ENCODE data around the gene NELFA.

Gene NELFA

DNA sequence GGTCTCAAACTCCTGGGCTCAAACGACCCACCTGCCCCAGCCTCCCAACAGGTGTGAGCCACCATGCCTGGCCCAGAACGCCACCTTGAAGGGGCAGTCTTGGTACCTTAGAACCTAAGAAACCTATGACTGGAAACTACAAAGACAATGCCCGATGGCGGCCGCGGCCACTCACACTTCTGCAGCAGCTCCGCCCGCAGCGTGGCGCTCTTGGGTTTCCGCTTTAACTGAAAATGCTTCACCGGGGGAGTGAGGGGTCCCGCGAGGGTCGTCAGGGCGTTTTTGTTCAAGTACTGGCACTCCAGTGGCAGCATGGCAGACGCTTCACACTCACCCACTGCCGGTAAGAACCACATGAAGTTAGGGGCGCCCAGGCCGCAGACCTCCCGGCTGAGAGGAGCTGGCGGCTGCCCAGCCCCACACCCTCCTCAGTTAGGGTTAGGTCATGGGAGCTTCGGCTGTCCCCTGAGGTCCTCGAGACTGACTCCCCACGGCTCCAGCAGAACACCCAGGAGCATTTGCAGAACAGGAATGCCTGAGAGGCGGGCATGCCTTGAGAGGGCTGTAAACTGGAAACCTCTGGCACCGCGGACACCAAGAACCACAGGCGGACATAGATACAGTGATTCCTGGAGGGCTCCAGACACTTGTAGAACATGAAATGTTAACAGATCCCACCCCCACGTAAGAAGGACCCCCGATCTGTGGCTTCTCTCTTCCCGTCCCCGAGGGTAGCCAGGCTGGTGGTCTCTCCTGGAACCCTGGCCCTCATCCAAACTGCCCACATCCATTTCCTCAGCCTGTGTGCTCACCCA, 19.0 kb downstream of the NELFA start:
- Histone ChIP-seq H3K27ac (ENCODE audit: extremely low read depth, low read depth, low read length) (no peak overlapping the region), H3K4me3 (ENCODE audit: low read depth, low read length) (no peak overlapping the region), H3K9me3 (ENCODE audit: control insufficient read depth, insufficient read depth, low read depth, low read length) (no peaks in the 10 kb centered on the region), H3K4me1 (ENCODE audit: control insufficient read depth, insufficient read depth, low read length) (no peaks in the 10 kb centered on the region), H3K36me3 (ENCODE audit: control insufficient read depth in 2 of 2, insufficient read depth in 1 of 2, low read length in 2 of 2) (peaks cover 0 to 62% of the 10 kb centered on the region in 2 experiments; a peak in 2 of 3 replicates)
- ChIA-PET POLR2A (no interaction called here), CTCF (no interaction called here)
- TF ChIP-seq ZNF510 (tag by site-specific recombination; IDR thresholded peaks at IDR 0.05; ENCODE audit: insufficient replicate concordance) (no peak), ZNF488 (tag by site-specific recombination; IDR thresholded peaks at IDR 0.05) (no peak), SP2 (tag by site-specific recombination; IDR thresholded peaks at IDR 0.05) (no peak), ZNF391 (tag by site-specific recombination; IDR thresholded peaks at IDR 0.05; ENCODE audit: borderline replicate concordance, low read depth) (no peak), ZNF514 (tag by site-specific recombination; IDR thresholded peaks at IDR 0.05) (no peak), ZNF544 (tag by site-specific recombination; IDR thresholded peaks at IDR 0.05) (no peak), ZNF513 (tag by site-specific recombination; IDR thresholded peaks at IDR 0.05) (no peak), ZSCAN18 (tag by site-specific recombination; IDR thresholded peaks at IDR 0.05) (no peak), ZNF433 (tag by site-specific recombination; IDR thresholded peaks at IDR 0.05; ENCODE audit: low read depth) (no peak), ZNF16 (tag by site-specific recombination; IDR thresholded peaks at IDR 0.05; ENCODE audit: low read depth) (no peak)
- TF ChIP-seq, protein P1, sequence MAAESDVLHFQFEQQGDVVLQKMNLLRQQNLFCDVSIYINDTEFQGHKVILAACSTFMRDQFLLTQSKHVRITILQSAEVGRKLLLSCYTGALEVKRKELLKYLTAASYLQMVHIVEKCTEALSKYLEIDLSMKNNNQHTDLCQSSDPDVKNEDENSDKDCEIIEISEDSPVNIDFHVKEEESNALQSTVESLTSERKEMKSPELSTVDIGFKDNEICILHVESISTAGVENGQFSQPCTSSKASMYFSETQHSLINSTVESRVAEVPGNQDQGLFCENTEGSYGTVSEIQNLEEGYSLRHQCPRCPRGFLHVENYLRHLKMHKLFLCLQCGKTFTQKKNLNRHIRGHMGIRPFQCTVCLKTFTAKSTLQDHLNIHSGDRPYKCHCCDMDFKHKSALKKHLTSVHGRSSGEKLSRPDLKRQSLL (tag by site-specific recombination; IDR thresholded peaks at IDR 0.05), result no peak

DNA sequence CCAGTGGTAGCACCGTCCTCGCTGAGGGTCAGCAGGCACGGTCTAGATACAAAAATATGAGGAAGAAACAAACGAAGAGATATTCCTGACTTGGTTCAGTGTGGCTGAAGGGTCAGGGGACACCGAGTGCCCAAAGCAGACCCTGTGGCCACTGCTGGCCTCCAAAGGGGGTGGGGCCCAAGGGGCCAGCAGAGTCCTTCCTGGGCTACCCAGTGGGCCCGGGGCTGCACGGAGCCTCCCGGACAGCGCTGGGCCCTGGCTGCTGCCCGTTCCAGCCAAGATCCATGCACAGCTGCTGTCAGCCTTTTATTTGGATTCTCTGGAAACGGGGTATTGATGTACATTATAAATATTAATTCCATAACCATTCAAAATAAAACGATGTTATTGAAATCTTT, 20.4 kb downstream of the NELFA start:
- ChIA-PET CTCF (interaction anchor here (0.6 kb wide), 2 partner anchors 76 to 986 kb away, joined by 3 read pairs; no protein-coding TSS in a partner anchor), POLR2A (no interaction called here)
- TF ChIP-seq, protein P2, sequence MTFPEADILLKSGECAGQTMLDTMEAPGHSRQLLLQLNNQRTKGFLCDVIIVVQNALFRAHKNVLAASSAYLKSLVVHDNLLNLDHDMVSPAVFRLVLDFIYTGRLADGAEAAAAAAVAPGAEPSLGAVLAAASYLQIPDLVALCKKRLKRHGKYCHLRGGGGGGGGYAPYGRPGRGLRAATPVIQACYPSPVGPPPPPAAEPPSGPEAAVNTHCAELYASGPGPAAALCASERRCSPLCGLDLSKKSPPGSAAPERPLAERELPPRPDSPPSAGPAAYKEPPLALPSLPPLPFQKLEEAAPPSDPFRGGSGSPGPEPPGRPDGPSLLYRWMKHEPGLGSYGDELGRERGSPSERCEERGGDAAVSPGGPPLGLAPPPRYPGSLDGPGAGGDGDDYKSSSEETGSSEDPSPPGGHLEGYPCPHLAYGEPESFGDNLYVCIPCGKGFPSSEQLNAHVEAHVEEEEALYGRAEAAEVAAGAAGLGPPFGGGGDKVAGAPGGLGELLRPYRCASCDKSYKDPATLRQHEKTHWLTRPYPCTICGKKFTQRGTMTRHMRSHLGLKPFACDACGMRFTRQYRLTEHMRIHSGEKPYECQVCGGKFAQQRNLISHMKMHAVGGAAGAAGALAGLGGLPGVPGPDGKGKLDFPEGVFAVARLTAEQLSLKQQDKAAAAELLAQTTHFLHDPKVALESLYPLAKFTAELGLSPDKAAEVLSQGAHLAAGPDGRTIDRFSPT (tag by site-specific recombination; IDR thresholded peaks at IDR 0.05), result no peak
- TF ChIP-seq ZNF391 (tag by site-specific recombination; IDR thresholded peaks at IDR 0.05; ENCODE audit: borderline replicate concordance, low read depth) (no peak), KLF1 (tag by site-specific recombination; IDR thresholded peaks at IDR 0.05) (no peak), ZNF394 (tag by site-specific recombination; IDR thresholded peaks at IDR 0.05; ENCODE audit: borderline replicate concordance) (no peak), ZNF747 (tag by site-specific recombination; IDR thresholded peaks at IDR 0.05) (no peak), GLIS1 (tag by site-specific recombination; IDR thresholded peaks at IDR 0.05) (no peak), ZXDB (tag by site-specific recombination; IDR thresholded peaks at IDR 0.05) (no peak)
- TF ChIP-seq, protein P3, sequence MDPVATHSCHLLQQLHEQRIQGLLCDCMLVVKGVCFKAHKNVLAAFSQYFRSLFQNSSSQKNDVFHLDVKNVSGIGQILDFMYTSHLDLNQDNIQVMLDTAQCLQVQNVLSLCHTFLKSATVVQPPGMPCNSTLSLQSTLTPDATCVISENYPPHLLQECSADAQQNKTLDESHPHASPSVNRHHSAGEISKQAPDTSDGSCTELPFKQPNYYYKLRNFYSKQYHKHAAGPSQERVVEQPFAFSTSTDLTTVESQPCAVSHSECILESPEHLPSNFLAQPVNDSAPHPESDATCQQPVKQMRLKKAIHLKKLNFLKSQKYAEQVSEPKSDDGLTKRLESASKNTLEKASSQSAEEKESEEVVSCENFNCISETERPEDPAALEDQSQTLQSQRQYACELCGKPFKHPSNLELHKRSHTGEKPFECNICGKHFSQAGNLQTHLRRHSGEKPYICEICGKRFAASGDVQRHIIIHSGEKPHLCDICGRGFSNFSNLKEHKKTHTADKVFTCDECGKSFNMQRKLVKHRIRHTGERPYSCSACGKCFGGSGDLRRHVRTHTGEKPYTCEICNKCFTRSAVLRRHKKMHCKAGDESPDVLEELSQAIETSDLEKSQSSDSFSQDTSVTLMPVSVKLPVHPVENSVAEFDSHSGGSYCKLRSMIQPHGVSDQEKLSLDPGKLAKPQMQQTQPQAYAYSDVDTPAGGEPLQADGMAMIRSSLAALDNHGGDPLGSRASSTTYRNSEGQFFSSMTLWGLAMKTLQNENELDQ (tag by site-specific recombination; IDR thresholded peaks at IDR 0.05; ENCODE audit: low read depth), result no peak
- no peaks in the 10 kb centered on the region for H3K4me1 ChIP-seq (ENCODE audit: control insufficient read depth, insufficient read depth, low read length)
- no peak overlapping the region for H3K27ac ChIP-seq (ENCODE audit: extremely low read depth, low read depth, low read length)
- no peak overlapping the region for H3K4me3 ChIP-seq (ENCODE audit: low read depth, low read length)
- no peaks in the 10 kb centered on the region for H3K9me3 ChIP-seq (ENCODE audit: control insufficient read depth, insufficient read depth, low read depth, low read length)
- peaks cover 0 to 76% of the 10 kb centered on the region in 2 experiments; a peak in 2 of 3 replicates for H3K36me3 ChIP-seq (ENCODE audit: control insufficient read depth in 2 of 2, insufficient read depth in 1 of 2, low read length in 2 of 2)

Measured in HEK293 (cell line).